ENCODE measurements around the gene STARD5.

GRCh38 chr15:81339321-81339720, 15.4 kb upstream of the STARD5 start:
- TF ChIP-seq POLR2A (IDR thresholded peaks at IDR 0.05) (no peak), CTCF (IDR thresholded peaks at IDR 0.05) (no peak)
